Kidney glomerular epithelial cell (primary cell): ENCODE results near the gene C1orf159.

Experiments
- DNase-seq: peaks from one replicate; lab custom pipeline; 2025; lab: John Stamatoyannopoulos, UW

Gene C1orf159

GRCh38 chr1:1092149-1092855 is 23.6 kb downstream of the C1orf159 start:
- no peak for DNase-seq

- no peak for DNase-seq
Observed at GRCh38 chr1:1091344-1092148, 24.3 kb downstream of the C1orf159 start.

- DNase-seq = no peak
Observed at GRCh38 chr1:1090424-1091343, 25.2 kb downstream of the C1orf159 start.

GRCh38 chr1:1089731-1090423 is 26.0 kb downstream of the C1orf159 start:
- no peak for DNase-seq

- DNase-seq = no peak
Observed at GRCh38 chr1:1088801-1089680, 26.8 kb downstream of the C1orf159 start.

- DNase-seq = no peak
Observed at GRCh38 chr1:1088029-1088800, 27.7 kb downstream of the C1orf159 start.

GRCh38 chr1:1087351-1088028 is 28.4 kb downstream of the C1orf159 start:
- no peak for DNase-seq

GRCh38 chr1:1086911-1087341 is 29.0 kb downstream of the C1orf159 start:
- DNase-seq = no peak

- no peak for DNase-seq
Observed at GRCh38 chr1:1085911-1086841, 29.7 kb downstream of the C1orf159 start.

GRCh38 chr1:1085171-1085841 is 30.6 kb downstream of the C1orf159 start:
- DNase-seq = no peak

GRCh38 chr1:1084372-1085170 is 31.3 kb downstream of the C1orf159 start:
- DNase-seq = no peak

GRCh38 chr1:1083416-1084371 is 32.2 kb downstream of the C1orf159 start:
- no peak for DNase-seq

GRCh38 chr1:1082776-1083415 is 33.0 kb downstream of the C1orf159 start:
- no peak for DNase-seq

- no peak for DNase-seq
Observed at GRCh38 chr1:1082239-1082775, 33.6 kb downstream of the C1orf159 start.
